Gastrocnemius medialis (tissue), 4 donors: ENCODE measurements around the gene OAS3. TPM values are rescaled to one million over a fixed set of nuclear protein-coding genes. Genes with fewer than 3 reads are reported as not detected.

Experiments used
- ATAC-seq, 2 donors: fragments of 150-250 bp; one replicate each; pipeline ENCODE4 v1.9.1; 2016
- DNase-seq, 2 donors: peaks; one replicate each; pipeline ENCODE4 v3.0.0-alpha.2; 2019
- H3K27ac ChIP-seq, 4 donors: fragments of 200-600 bp; sonication (generic); 1 replicate in 1 of 4; 2 replicates in 3 of 4; pipeline ENCODE4 v1.5.1; 2016 to 2018; ENCODE audit warnings: mild to moderate bottlenecking in 2 of 4, moderate library complexity in 1 of 4
- H3K27me3 ChIP-seq, 3 donors: fragments of 200-600 bp; sonication (generic) in 2 of 3; 1 replicate in 1 of 3; 2 replicates in 2 of 3; pipeline versions ENCODE4 v1.5.1 to v1.6.0; 2016 to 2019; ENCODE audit warnings: mild to moderate bottlenecking in 1 of 3, moderate library complexity in 1 of 3
- H3K36me3 ChIP-seq, 2 donors: fragments of 200-600 bp; sonication (generic) in 1 of 2; one replicate each; pipeline ENCODE4 v1.5.1; 2017 to 2018
- H3K4me1 ChIP-seq, 2 donors: fragments of 200-600 bp; sonication (generic) in 1 of 2; one replicate each; pipeline ENCODE4 v1.5.1; 2016 to 2017; ENCODE audit warnings: mild to moderate bottlenecking in 2 of 2
- H3K4me3 ChIP-seq, 4 donors: fragments of 200-600 bp; sonication (generic) in 3 of 4; 1 replicate in 1 of 4; 2 replicates in 3 of 4; pipeline ENCODE4 v1.5.1; 2016 to 2019; ENCODE audit warnings: mild to moderate bottlenecking in 2 of 4
- H3K9me3 ChIP-seq, 3 donors: fragments of 200-600 bp; sonication (generic) in 2 of 3; 1 replicate in 1 of 3; 2 replicates in 2 of 3; pipeline ENCODE4 v1.5.1; 2016 to 2019
- POLR2A ChIP-seq, 2 donors: fragments of 450-650 bp; IDR thresholded peaks; one replicate each; pipeline ENCODE4 v1.6.1; 2017; ENCODE audit warnings: antibody characterized with exemption in 2 of 2, mild to moderate bottlenecking in 2 of 2, moderate library complexity in 2 of 2
- in situ Hi-C, 4 donors: fragments of 200-750 bp; cut with MboI; loops; one replicate each; pipeline versions ENCODE4 v1.15.0 to v1.8.0; 2017; ENCODE audit warnings: low sequenced_read_pairs in 4 of 4
- intact Hi-C: fragments of 100-400 bp; cut with DNase I; formaldehyde crosslinking; loops from one replicate; pipeline ENCODE4 v1.15.1; 2023; ENCODE audit warnings: low total_unique reads
- total RNA-seq, 4 donors: library from RNA; depleted of rRNA; stranded (reverse); fragments of >200 nt; gene quantifications; one replicate each; pipeline versions ENCODE4 v1.1.0 to v1.2.3, GENCODE V29; 2016
- TF ChIP-seq, protein P1 (sequence below), 5 experiments: fragments of 450-650 bp in 3 of 5; fragments of 200-600 bp in 2 of 5; sonication (generic) in 2 of 5; IDR thresholded peaks in 4 of 5; conservative IDR thresholded peaks in 1 of 5; 1 replicate in 4 of 5; 2 replicates in 1 of 5; pipeline ENCODE4 v1.5.1; 2016 to 2019; ENCODE audit warnings: antibody characterized with exemption in 5 of 5, mild to moderate bottlenecking in 3 of 5, moderate library complexity in 3 of 5

Gene OAS3
- total RNA-seq, 4 donors from 2014 or later, result 1.4 to 5.3 (median 4.2) TPM

DNA sequence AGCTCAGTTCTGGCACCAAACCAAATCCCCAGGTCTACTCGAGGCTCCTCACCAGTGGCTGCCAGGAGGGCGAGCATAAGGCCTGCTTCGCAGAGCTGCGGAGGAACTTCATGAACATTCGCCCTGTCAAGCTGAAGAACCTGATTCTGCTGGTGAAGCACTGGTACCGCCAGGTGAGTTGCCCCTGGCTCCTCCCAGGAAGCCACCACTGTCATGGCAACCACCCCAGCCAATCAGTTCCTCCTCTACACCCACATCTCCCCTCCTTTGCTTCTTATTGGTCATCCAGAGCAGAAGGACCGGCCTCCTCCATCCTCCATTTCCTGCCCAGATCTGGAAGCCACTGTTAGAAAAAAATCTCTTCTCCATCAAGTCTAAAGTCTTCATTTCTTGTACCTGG, 22.8 kb downstream of the OAS3 start:
- in situ Hi-C loops, result no loop called here
- ATAC-seq (no peak), DNase-seq (no peak)
- H3K4me3 ChIP-seq, result no peak overlapping the region
- TF ChIP-seq, protein P1, sequence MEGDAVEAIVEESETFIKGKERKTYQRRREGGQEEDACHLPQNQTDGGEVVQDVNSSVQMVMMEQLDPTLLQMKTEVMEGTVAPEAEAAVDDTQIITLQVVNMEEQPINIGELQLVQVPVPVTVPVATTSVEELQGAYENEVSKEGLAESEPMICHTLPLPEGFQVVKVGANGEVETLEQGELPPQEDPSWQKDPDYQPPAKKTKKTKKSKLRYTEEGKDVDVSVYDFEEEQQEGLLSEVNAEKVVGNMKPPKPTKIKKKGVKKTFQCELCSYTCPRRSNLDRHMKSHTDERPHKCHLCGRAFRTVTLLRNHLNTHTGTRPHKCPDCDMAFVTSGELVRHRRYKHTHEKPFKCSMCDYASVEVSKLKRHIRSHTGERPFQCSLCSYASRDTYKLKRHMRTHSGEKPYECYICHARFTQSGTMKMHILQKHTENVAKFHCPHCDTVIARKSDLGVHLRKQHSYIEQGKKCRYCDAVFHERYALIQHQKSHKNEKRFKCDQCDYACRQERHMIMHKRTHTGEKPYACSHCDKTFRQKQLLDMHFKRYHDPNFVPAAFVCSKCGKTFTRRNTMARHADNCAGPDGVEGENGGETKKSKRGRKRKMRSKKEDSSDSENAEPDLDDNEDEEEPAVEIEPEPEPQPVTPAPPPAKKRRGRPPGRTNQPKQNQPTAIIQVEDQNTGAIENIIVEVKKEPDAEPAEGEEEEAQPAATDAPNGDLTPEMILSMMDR (IDR thresholded peaks at IDR 0.05 in 4 of 5, conservative IDR thresholded peaks at IDR 0.05 in 1 of 5), result no peak
- H3K27ac ChIP-seq, result no peak overlapping the region
- H3K4me1 ChIP-seq, result no peaks in the 10 kb centered on the region
- no peaks in the 10 kb centered on the region for H3K9me3 ChIP-seq
- intact Hi-C loops, result no loop called here
- H3K27me3 ChIP-seq, result no peaks in the 10 kb centered on the region
- peaks cover 0 to 6% of the 10 kb centered on the region in 2 donors for H3K36me3 ChIP-seq

DNA sequence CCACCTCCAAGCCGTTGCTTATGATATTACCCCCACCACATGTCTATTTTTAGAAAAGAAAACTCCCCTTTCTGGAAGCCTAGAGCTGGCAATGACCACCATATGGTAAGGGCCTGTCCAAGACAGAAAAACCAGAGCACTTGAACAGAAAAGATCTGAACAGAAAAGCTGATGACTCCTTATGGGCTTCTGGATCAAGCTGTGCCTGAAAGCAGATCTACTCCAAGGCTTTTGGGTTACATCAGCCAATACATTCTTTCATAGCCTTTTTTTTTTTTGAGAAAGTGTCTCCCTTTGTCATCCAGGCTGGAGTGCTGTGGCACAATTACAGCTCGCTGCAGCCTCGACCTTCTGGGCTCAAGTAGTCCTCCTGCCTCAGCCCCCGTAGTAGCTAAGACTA, 23.3 kb downstream of the OAS3 start:
- TF ChIP-seq POLR2A (IDR thresholded peaks at IDR 0.05), result no peak
- TF ChIP-seq, protein P1 (IDR thresholded peaks at IDR 0.05 in 4 of 5, conservative IDR thresholded peaks at IDR 0.05 in 1 of 5), result no peak
- no peaks in the 10 kb centered on the region for H3K9me3 ChIP-seq
- H3K27me3 ChIP-seq, result no peaks in the 10 kb centered on the region
- ATAC-seq (no peak), DNase-seq (no peak)
- H3K4me1 ChIP-seq, result no peaks in the 10 kb centered on the region
- intact Hi-C loops, result no loop called here
- in situ Hi-C loops, result no loop called here
- H3K4me3 ChIP-seq, result no peak overlapping the region
- no peak overlapping the region for H3K27ac ChIP-seq
- peaks cover 0 to 6% of the 10 kb centered on the region in 2 donors for H3K36me3 ChIP-seq

DNA sequence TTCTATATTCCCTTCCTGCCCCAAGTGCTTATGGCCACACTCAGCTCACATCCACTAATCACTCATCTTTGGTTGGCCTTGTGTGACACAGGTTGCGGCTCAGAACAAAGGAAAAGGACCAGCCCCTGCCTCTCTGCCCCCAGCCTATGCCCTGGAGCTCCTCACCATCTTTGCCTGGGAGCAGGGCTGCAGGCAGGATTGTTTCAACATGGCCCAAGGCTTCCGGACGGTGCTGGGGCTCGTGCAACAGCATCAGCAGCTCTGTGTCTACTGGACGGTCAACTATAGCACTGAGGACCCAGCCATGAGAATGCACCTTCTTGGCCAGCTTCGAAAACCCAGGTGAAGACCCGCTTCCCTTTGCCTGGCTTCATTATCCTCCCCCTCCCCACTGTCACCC, 24.3 kb downstream of the OAS3 start:
- no peaks in the 10 kb centered on the region for H3K9me3 ChIP-seq
- in situ Hi-C loops (no loop called here), intact Hi-C loops (no loop called here)
- no peaks in the 10 kb centered on the region for H3K4me1 ChIP-seq
- no peak overlapping the region for H3K4me3 ChIP-seq
- DNase-seq (no peak), ATAC-seq (no peak)
- H3K27ac ChIP-seq, result no peak overlapping the region
- TF ChIP-seq, protein P1 (IDR thresholded peaks at IDR 0.05 in 4 of 5, conservative IDR thresholded peaks at IDR 0.05 in 1 of 5), result no peak
- TF ChIP-seq POLR2A (IDR thresholded peaks at IDR 0.05), result no peak
- peaks cover 0 to 6% of the 10 kb centered on the region in 2 donors for H3K36me3 ChIP-seq
- no peaks in the 10 kb centered on the region for H3K27me3 ChIP-seq

DNA sequence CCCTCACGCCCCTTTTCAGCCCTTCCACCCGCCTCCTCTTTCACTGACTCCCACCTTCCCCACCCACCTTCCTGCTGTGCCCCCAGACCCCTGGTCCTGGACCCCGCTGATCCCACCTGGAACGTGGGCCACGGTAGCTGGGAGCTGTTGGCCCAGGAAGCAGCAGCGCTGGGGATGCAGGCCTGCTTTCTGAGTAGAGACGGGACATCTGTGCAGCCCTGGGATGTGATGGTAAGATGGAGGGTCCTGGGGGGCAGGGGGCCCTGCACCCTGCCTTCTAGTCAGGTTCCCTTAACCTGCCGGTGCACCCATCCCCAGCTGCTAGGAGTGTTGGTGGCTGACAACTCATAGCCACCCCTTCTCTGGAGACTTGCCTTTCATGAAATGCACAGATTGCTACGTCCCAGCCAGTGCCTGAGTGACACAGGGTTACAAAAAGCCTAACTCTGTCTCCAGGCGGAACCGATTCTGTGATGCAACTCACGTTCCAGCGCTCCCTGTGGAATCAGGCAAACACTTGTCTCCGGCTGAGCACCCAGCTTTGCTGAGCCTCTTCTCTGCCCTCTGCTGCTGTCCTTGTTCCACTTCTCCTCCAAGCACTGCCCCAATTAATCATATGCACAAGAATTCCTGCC, 25.1 kb downstream of the OAS3 start:
- Histone ChIP-seq H3K27ac (no peak overlapping the region), H3K36me3 (peaks cover 0 to 6% of the 10 kb centered on the region in 2 donors), H3K4me3 (no peak overlapping the region), H3K27me3 (no peaks in the 10 kb centered on the region), H3K4me1 (no peaks in the 10 kb centered on the region), H3K9me3 (no peaks in the 10 kb centered on the region)
- ATAC-seq (no peak), DNase-seq (no peak)
- no peak for TF ChIP-seq POLR2A (IDR thresholded peaks at IDR 0.05)
- TF ChIP-seq, protein P1 (IDR thresholded peaks at IDR 0.05 in 4 of 5, conservative IDR thresholded peaks at IDR 0.05 in 1 of 5), result no peak
- in situ Hi-C loops, result no loop called here
- intact Hi-C loops, result no loop called here
